Neuronal stem cell (in vitro differentiated cells): Measurements from ENCODE around the gene SHC3.

Source experiments
- DNase-seq: peaks from one replicate; pipeline ENCODE4 v3.0.0-alpha.2; 2013; ENCODE audit warnings: low spot score
- H2AFZ ChIP-seq: one replicate; pipeline ENCODE4 v1.6.1; 2013; ENCODE audit warnings: mild to moderate bottlenecking, low read length, inconsistent platforms
- H2AK5ac ChIP-seq: 2 replicates; pipeline ENCODE4 v1.6.1; 2013; ENCODE audit warnings: low read depth, mild to moderate bottlenecking, inconsistent platforms, low read length, moderate library complexity, mixed read lengths
- H2BK120ac ChIP-seq: 2 replicates; pipeline ENCODE4 v1.6.1; 2013; ENCODE audit warnings: low read depth, mild to moderate bottlenecking, inconsistent platforms, low read length, moderate library complexity, mixed read lengths
- H2BK12ac ChIP-seq: one replicate; pipeline ENCODE4 v1.6.1; 2013; ENCODE audit warnings: low read length, inconsistent platforms
- H2BK15ac ChIP-seq: 2 replicates; pipeline ENCODE4 v1.6.1; 2013; ENCODE audit warnings: mild to moderate bottlenecking, low read length, inconsistent platforms, mixed read lengths
- H2BK5ac ChIP-seq: one replicate; pipeline ENCODE4 v1.6.1; 2013; ENCODE audit warnings: inconsistent platforms, mild to moderate bottlenecking, low read length, moderate library complexity
- H3K14ac ChIP-seq: one replicate; pipeline ENCODE4 v1.6.1; 2013; ENCODE audit warnings: low read length, inconsistent platforms
- H3K18ac ChIP-seq: 2 replicates; pipeline ENCODE4 v1.6.1; 2013; ENCODE audit warnings: low read length, inconsistent platforms
- H3K23ac ChIP-seq: 2 replicates; pipeline ENCODE4 v1.6.1; 2013; ENCODE audit warnings: low read depth, mild to moderate bottlenecking, mixed read lengths, low read length, inconsistent platforms; ENCODE audit not compliant: poor library complexity
- H3K27ac ChIP-seq: replicated peaks from 3 replicates; pipeline ENCODE4 v1.5.1; 2013; ENCODE audit warnings: low read length, inconsistent platforms
- H3K27me3 ChIP-seq, 3 experiments: 2 replicates each; pipeline ENCODE4 v1.6.1; 2013; ENCODE audit warnings: low read length in 3 of 3, mild to moderate bottlenecking in 2 of 3, inconsistent platforms in 1 of 3, low read depth in 1 of 3, mixed read lengths in 1 of 3, moderate library complexity in 1 of 3; ENCODE audit not compliant: control insufficient read depth in 3 of 3, insufficient read depth in 3 of 3
- H3K36me3 ChIP-seq, 2 donors: replicated peaks in 1 of 2; 2 replicates each; pipeline ENCODE4 v1.6.1; 2013; ENCODE audit warnings: low read length in 2 of 2; ENCODE audit not compliant: control insufficient read depth in 2 of 2, insufficient read depth in 2 of 2
- H3K4ac ChIP-seq: 2 replicates; pipeline ENCODE4 v1.6.1; 2013; ENCODE audit warnings: inconsistent platforms, mild to moderate bottlenecking, low read length, moderate library complexity
- H3K4me1 ChIP-seq, 2 donors: 1 replicate in 1 of 2; 2 replicates in 1 of 2; pipeline ENCODE4 v1.6.1; 2013; ENCODE audit warnings: low read length in 2 of 2, low read depth in 1 of 2; ENCODE audit not compliant: control insufficient read depth in 2 of 2, insufficient read depth in 1 of 2
- H3K4me2 ChIP-seq: one replicate; pipeline ENCODE4 v1.6.1; 2013; ENCODE audit warnings: mild to moderate bottlenecking, low read length, inconsistent platforms; ENCODE audit not compliant: insufficient read depth, poor library complexity, severe bottlenecking
- H3K4me3 ChIP-seq, 2 donors: 2 replicates each; pipeline ENCODE4 v1.5.1; 2013; ENCODE audit warnings: low read length in 2 of 2, mild to moderate bottlenecking in 2 of 2, inconsistent platforms in 1 of 2, moderate library complexity in 1 of 2
- H3K79me1 ChIP-seq: one replicate; pipeline ENCODE4 v1.6.1; 2013; ENCODE audit warnings: low read depth, mild to moderate bottlenecking, inconsistent platforms, low read length, moderate library complexity
- H3K9ac ChIP-seq: one replicate; pipeline ENCODE4 v1.6.1; 2013; ENCODE audit warnings: mild to moderate bottlenecking, low read depth, low read length, inconsistent platforms; ENCODE audit not compliant: poor library complexity
- H3K9me3 ChIP-seq, 2 donors: replicated peaks in 1 of 2; 2 replicates each; pipeline versions ENCODE3 to v1.6.1; 2013; ENCODE audit warnings: low read length in 2 of 2, mild to moderate bottlenecking in 2 of 2, inconsistent platforms in 1 of 2, low read depth in 1 of 2, mixed read lengths in 1 of 2, moderate library complexity in 1 of 2; ENCODE audit not compliant: control insufficient read depth in 2 of 2, insufficient read depth in 1 of 2
- H4K8ac ChIP-seq: one replicate; pipeline ENCODE4 v1.6.1; 2013; ENCODE audit warnings: low read depth, mild to moderate bottlenecking, inconsistent platforms, low read length, moderate library complexity
- H4K91ac ChIP-seq: one replicate; pipeline ENCODE4 v1.6.1; 2013; ENCODE audit warnings: low read length, low read depth, mild to moderate bottlenecking, inconsistent platforms; ENCODE audit not compliant: poor library complexity
- WGBS, 2 donors: extraction: QIAGEN DNeasy Blood & Tissue Kit; methylation state at CpG; one replicate each; pipeline ENCODE4 v1.1.7; 2013; ENCODE audit warnings: missing lambda C conversion rate in 2 of 2, mixed read lengths in 1 of 2; ENCODE audit not compliant: insufficient read length in 2 of 2, insufficient replicate concordance in 1 of 2; ENCODE audit errors: extremely low coverage in 2 of 2; 5-methylcytosine and 5-hydroxymethylcytosine counted together

The SHC3 gene

GRCh38 chr9:89083626-89084025 is 95.0 kb downstream of the SHC3 start:
- Histone ChIP-seq H2AFZ (no peak overlapping the region), H3K4me1 (peaks cover 0 to 1% of the 10 kb centered on the region in 2 donors), H3K14ac (no peak overlapping the region), H4K91ac (no peak overlapping the region), H3K4me3 (no peak overlapping the region), H2AK5ac (no peak overlapping the region), H3K27ac (no peak overlapping the region), H2BK15ac (no peak overlapping the region), H3K23ac (no peak overlapping the region), H3K4me2 (no peak overlapping the region), H3K9me3 (no peaks in the 10 kb centered on the region), H3K18ac (no peak overlapping the region), H3K79me1 (no peaks in the 10 kb centered on the region), H3K27me3 (no peaks in the 10 kb centered on the region), H4K8ac (no peak overlapping the region), H3K4ac (no peak overlapping the region), H3K36me3 (peaks cover 0 to 36% of the 10 kb centered on the region in 2 donors), H2BK120ac (no peak overlapping the region), H3K9ac (no peak overlapping the region), H2BK5ac (no peak overlapping the region), H2BK12ac (no peak overlapping the region)
- WGBS, 2 donors: no CpG with 5 or more reads among the region's 6 CpGs
- no peak for DNase-seq

DNA sequence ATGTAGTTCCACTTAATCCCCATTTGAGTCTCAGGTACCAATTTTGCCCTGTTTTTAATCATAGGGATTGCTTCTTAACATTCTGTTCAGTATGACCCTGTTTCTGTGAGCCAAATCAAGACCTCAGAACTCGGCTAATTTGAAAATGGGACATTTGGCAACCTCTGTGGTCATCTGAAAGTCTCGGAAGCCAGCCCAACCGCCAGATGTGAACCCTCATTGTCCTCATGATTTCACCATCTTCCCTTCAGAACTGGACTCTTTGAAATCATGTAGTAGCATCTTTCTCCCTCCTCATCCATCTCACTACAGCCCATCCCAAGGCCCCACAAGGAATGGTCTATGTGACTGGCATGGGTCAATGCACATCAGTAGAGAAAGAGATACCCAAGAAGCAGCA is 98.4 kb downstream of the SHC3 start:
- no peak overlapping the region for H4K91ac ChIP-seq
- no peak overlapping the region for H2BK5ac ChIP-seq
- H3K36me3 ChIP-seq: peaks cover 0 to 41% of the 10 kb centered on the region in 2 donors
- H3K4ac ChIP-seq: no peak overlapping the region
- H3K4me2 ChIP-seq: no peak overlapping the region
- no peak overlapping the region for H3K27ac ChIP-seq
- H3K4me1 ChIP-seq: peaks cover 0 to 1% of the 10 kb centered on the region in 2 donors
- H2AK5ac ChIP-seq: no peak overlapping the region
- H3K9me3 ChIP-seq: no peaks in the 10 kb centered on the region
- H2BK12ac ChIP-seq: no peak overlapping the region
- H3K14ac ChIP-seq: no peak overlapping the region
- H2BK120ac ChIP-seq: no peak overlapping the region
- H3K4me3 ChIP-seq: no peak overlapping the region
- no peak overlapping the region for H3K18ac ChIP-seq
- no CpG with 5 or more reads among the region's 3 CpGs for WGBS, 2 donors
- no peak overlapping the region for H3K9ac ChIP-seq
- DNase-seq: no peak
- no peak overlapping the region for H2BK15ac ChIP-seq
- no peak overlapping the region for H3K23ac ChIP-seq
- no peaks in the 10 kb centered on the region for H3K79me1 ChIP-seq
- H2AFZ ChIP-seq: no peak overlapping the region
- no peak overlapping the region for H4K8ac ChIP-seq
- no peaks in the 10 kb centered on the region for H3K27me3 ChIP-seq

DNA sequence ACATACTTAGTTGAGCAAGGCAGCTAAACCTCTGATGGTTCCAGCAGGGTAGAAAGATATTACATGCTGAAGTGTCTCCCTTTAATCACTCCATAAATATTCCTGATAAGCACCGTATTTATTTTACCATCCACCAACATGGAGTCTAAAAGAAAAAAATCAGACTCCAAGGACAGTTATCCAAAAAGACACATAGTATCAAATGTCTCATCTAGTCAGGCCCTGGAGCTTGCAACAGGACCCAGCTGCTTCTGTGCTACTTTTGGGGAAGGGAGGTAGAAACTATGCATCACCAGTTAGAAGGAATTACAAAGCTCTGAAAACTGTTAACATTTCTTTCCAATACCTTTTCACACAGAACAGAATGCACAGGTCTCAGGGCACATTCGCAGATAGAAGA is 99.2 kb downstream of the SHC3 start:
- H2BK12ac ChIP-seq: no peak overlapping the region
- no peaks in the 10 kb centered on the region for H3K27me3 ChIP-seq
- no peak overlapping the region for H3K4me3 ChIP-seq
- H2AFZ ChIP-seq: no peak overlapping the region
- no peak overlapping the region for H3K14ac ChIP-seq
- H2BK15ac ChIP-seq: no peak overlapping the region
- no peak overlapping the region for H3K27ac ChIP-seq
- no peak overlapping the region for H3K9ac ChIP-seq
- H2AK5ac ChIP-seq: no peak overlapping the region
- DNase-seq: no peak
- H3K4me1 ChIP-seq: no peaks in the 10 kb centered on the region
- no peaks in the 10 kb centered on the region for H3K79me1 ChIP-seq
- H3K9me3 ChIP-seq: no peaks in the 10 kb centered on the region
- no peak overlapping the region for H2BK120ac ChIP-seq
- no peak overlapping the region for H3K18ac ChIP-seq
- H3K4me2 ChIP-seq: no peak overlapping the region
- no peak overlapping the region for H2BK5ac ChIP-seq
- H3K4ac ChIP-seq: no peak overlapping the region
- H4K91ac ChIP-seq: no peak overlapping the region
- H4K8ac ChIP-seq: no peak overlapping the region
- H3K36me3 ChIP-seq: peaks cover 0 to 46% of the 10 kb centered on the region in 2 donors
- no peak overlapping the region for H3K23ac ChIP-seq
- no CpG with 5 or more reads among the region's 2 CpGs for WGBS, 2 donors

DNA sequence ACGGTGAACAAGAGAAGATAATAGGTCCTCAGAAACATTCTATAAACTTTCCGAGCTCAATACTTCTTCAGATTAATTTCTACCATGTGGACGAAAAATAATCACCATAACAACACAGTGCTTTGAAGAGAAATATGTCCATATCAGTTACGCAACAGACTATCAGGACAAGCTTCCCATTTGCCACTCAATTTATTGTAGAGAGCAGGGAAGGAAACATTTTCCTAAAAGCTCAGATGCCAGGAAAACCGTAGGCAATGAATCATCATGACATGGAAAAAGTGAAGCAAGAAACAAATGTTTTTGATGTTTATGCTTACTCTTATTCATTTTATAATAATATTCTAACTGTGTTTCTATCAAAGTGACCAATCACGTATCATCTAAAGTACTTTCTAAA is 99.8 kb downstream of the SHC3 start:
- Histone ChIP-seq H2BK120ac (no peak overlapping the region), H3K36me3 (peaks cover 0 to 51% of the 10 kb centered on the region in 2 donors), H3K4me1 (no peaks in the 10 kb centered on the region), H3K23ac (no peak overlapping the region), H3K27ac (no peak overlapping the region), H3K4me3 (no peak overlapping the region), H3K14ac (no peak overlapping the region), H2BK5ac (no peak overlapping the region), H3K4me2 (no peak overlapping the region), H3K27me3 (no peaks in the 10 kb centered on the region), H2AK5ac (no peak overlapping the region), H2BK15ac (no peak overlapping the region), H4K8ac (no peak overlapping the region), H3K79me1 (no peaks in the 10 kb centered on the region), H3K9ac (no peak overlapping the region), H2BK12ac (no peak overlapping the region), H4K91ac (no peak overlapping the region), H3K4ac (no peak overlapping the region), H3K9me3 (no peaks in the 10 kb centered on the region), H2AFZ (no peak overlapping the region), H3K18ac (no peak overlapping the region)
- WGBS, 2 donors: no CpG with 5 or more reads among the region's 6 CpGs
- DNase-seq: no peak
